Glomerular visceral epithelial cell (primary cell): Measurements from ENCODE around the gene PSPH.
"Not testable (repeated sequence)": the region's sequence is repeated elsewhere in the genome, so short reads cannot be mapped to it uniquely, and the experiment has no call there.

Experiments
- DNase-seq: peaks from one replicate; pipeline ENCODE4 v3.0.0-alpha.2; 2016; ENCODE audit errors: extremely low spot score

Gene PSPH

GRCh38 chr7:56063500-56063881 lies 12.2 kb upstream of the PSPH start:
- DNase-seq = no peak

- DNase-seq = peak; percentile 21
These were observed 11.1 kb upstream of the PSPH start for GRCh38 chr7:56062382-56062781.

DNA sequence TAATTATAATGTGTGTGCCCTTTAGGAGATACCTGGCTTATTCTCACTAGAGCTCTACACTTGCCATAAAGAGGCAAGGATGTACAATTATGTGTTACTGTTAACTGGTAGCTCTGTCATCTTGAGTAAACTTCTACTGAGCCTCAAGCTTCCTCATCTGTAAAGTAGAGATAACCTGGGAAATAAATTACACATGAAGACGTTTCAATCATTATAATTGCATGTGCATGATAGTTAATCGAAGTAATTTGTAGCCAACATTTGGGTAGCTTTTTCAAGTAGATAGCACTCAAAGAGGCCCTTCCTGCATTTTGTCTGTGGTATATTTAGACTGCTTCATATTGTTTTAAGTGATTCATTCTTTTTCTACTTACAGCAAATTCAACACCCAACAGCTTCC lies 2.7 kb upstream of the PSPH start:
- DNase-seq = no peak

DNA sequence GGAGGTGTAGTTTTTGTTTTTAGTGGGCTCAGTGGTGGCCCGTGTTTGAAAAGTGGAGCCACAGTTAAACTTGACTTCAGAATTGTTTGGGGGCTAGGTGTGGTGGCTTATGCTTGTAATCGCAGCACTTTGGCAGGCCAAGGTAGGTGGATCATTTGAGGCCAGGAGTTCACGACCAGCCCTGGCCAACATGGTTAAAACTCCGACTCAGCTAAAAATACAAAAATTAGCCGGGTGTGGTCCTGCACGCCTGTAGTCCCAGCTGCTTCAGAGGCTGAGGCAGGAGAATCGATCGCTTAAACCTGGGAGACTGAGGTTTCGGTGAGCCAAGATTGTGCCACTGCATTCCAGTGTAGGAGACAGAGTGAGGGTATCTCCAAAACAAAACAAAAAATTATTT lies 2.1 kb upstream of the PSPH start:
- no peak for DNase-seq

- no peak for DNase-seq
These were observed 248 bp downstream of the PSPH start for GRCh38 chr7:56051053-56051338.

- peak; percentile 38 for DNase-seq
These were observed 2.5 kb downstream of the PSPH start for GRCh38 chr7:56048763-56049162.

- no peak for DNase-seq
These were observed 3.0 kb downstream of the PSPH start for GRCh38 chr7:56048245-56048644.

- DNase-seq = peak; percentile 43
These were observed 3.7 kb downstream of the PSPH start for GRCh38 chr7:56047446-56048116.

- DNase-seq = peak; percentile 61
These were observed 4.4 kb downstream of the PSPH start for GRCh38 chr7:56046721-56047445.

DNA sequence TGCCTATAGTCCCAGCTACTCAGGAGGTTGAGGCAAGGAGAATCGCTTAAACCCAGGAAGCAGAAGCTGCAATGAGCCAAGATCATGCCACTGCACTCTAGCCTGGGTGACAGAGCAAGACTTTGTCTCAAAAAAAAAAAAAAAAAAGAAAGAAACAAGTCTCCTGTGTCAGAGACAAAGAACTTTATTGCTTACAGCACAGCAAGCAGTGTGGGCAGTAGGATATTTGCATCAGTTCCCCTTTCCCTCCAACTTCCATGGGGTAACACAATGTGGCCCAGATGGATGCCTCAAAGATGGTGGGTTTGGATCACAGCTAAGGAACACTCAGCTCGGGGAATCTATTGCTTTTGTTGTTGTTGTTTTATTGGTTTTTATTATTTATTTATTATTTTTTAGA lies 5.5 kb downstream of the PSPH start:
- not testable (repeated sequence) for DNase-seq

DNA sequence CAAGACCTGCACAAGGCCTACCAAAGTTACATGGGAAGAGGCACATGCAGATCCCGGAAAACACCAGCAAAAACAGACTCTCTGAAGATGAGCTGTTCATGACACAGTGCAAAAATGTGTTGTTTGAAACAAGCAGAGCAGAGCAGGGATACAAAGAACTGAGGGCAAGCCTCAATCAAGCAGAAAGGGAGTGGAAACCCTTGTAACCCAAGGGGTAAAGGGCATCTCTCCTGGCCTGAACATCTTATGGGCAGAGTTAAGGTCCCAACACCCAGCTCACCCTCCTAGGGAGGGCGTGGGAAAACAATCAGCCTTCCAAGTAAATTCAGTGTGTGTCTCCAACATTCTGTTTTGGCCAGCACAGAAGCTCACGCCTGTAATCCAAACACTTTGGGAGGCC lies 10.5 kb downstream of the PSPH start:
- no peak for DNase-seq

- peak; percentile 81 for DNase-seq
These were observed 17.4 kb downstream of the PSPH start for GRCh38 chr7:56033671-56034432.

DNA sequence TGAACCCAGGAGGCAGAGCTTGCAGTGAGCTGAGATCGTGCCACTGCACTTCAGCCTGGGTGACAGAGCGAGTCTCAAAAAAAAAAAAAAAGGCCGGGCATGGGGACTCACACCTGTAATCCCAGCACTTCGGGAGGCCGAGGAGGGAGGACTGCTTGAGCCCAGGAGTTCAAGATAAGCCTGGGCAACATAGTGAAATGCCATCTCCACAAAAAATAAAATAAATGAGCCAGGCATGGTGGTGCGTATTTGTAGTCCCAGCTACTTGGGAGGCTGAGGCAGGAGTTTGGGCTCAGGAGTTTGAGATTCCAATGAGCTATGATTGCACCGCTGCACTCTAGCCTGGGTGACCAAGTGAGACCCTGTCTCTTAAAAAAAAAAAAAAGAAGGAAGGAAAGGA lies 18.7 kb downstream of the PSPH start:
- DNase-seq = not testable (repeated sequence)

DNA sequence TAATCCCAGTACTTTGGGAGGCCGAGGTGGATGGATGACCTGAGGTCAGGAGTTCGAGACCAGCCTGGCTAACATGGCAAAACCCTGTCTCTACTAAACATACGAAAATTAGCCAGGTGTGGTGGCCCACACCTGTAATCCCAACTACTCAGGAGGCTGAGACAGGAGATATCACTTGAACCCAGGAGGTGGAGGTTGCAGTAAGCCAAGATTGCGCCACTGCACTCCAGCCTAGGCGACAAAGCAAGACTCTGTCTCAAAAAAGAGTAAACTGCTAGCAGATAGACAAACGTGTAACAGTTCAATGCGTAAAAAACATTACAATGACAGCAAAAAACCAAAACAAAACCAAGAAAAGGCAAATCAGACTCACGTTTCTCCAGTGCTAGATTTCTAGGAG lies 19.7 kb downstream of the PSPH start:
- DNase-seq = not testable (repeated sequence)

DNA sequence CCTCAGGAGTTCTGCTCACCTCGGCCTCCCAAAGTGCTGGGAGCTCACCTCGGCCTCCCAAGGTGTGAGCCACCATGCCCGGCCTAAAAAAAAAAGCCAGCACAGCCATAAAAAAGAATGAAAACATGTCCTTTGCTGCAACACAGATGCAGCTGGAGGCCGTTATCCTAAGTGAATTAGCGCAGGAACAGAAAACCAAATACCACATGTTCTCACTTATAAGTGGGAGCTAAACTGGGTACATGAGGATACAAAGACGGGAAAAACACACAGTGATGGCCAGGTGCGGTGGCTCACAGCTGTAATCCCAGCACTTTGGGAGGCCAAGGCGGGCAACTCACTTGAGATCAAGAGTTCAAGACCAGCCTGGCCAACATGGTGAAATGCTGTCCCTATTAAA lies 20.9 kb downstream of the PSPH start:
- no peak for DNase-seq

- no peak for DNase-seq
These were observed 22.2 kb downstream of the PSPH start for GRCh38 chr7:56028942-56029630.

GRCh38 chr7:56026538-56026937 lies 24.7 kb downstream of the PSPH start:
- no peak for DNase-seq

- no peak for DNase-seq
These were observed 27.7 kb downstream of the PSPH start for GRCh38 chr7:56023500-56023899.

- no peak for DNase-seq
These were observed 31.7 kb downstream of the PSPH start for GRCh38 chr7:56019501-56019900.

DNA sequence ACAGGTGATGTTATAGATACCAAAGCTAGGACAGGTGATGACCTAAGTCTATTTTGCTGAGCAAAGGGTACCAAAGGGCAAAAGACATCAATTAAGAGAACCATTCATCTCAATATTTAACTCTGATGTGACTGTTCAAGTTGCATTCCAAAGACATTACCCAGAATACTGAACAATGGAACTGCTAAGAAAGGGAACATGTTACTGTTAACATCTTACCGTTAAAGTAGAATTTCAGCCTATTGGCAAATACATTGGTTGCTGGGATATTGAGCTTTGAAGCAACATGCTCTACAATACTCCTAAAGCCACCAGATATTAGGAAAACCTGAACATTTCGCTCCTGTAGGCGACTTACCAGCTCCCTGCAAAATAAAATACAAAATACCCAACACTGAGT lies 34.2 kb downstream of the PSPH start:
- DNase-seq = not testable (repeated sequence)

DNA sequence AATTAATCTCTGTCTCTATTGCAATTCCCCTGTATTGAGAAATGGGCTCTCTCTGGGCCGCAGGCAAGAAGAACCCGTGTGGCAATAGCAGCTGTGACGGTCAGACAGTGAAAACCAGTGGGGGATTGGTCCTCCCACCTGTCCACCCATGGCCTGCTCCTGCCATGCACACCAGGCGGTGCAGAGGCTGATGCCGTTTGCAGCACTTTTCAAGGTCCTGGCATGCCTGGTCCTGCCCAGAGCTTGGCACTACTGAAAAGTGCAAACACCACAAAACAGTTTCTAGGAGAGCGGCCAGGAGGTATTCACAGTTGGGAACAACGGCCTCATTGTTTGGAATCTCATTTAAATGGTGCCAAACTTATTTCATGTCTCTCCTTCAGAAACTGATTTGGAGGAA lies 41.5 kb downstream of the PSPH start:
- no peak for DNase-seq

GRCh38 chr7:56007891-56008290 lies 43.4 kb downstream of the PSPH start:
- no peak for DNase-seq
